IMR-90 (cell line): ENCODE data around the gene ARHGEF4.

Experiments
- CTCF ChIP-seq: conservative IDR thresholded peaks from 2 replicates; pipeline ENCODE4 v1.5.1; 2012; ENCODE audit warnings: mild to moderate bottlenecking, low read depth, low read length, improper control_type of control experiment
- POLR2A ChIP-seq: IDR thresholded peaks from 2 replicates; pipeline ENCODE4 v1.6.1; 2012; ENCODE audit warnings: mild to moderate bottlenecking, low read depth, low read length
- RFX5 ChIP-seq: IDR thresholded peaks from 2 replicates; pipeline ENCODE4 v1.8.0; 2012; ENCODE audit warnings: low read depth, mild to moderate bottlenecking, low read length, moderate library complexity

DNA sequence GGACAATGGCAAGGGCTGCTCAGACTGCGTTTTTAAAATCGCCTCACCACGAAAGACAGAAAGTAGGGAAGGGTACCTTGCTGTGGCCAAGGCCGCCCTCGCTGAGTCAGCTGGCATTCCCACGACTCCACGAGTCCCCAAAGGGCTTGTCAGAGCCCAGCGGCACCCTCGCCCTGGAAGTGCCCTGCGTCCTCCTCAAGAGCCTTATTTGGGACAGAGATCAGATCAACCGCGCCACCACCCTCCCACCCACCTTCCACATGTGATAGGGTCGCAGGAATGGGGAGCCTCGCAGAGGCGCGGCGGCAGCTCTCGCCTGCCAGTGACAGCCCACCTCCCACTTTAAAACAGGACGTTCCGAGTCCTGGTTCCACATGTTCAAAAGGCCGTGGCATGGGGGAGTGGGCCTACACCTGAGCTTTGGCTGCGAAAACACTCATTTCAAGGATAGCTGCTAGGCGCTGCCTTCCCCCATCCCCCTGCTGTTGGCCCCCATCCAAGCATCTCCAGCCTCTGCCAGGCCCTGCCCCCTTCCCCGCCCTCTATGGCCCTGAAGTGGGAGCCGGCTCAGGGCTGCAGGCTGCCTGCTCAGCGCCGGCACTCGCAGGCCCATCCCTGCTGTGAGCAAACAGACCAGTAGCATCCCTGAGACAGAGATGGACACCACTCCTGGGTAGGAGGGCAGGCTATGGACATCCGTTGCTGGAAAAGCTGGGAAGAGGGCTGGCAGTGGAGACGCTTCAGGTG, 38.1 kb upstream of the ARHGEF4 start:
- no peak for TF ChIP-seq CTCF
- no peak for TF ChIP-seq POLR2A
- TF ChIP-seq RFX5, result no peak
